ENCODE data around the gene PSMD4.

The PSMD4 gene

DNA sequence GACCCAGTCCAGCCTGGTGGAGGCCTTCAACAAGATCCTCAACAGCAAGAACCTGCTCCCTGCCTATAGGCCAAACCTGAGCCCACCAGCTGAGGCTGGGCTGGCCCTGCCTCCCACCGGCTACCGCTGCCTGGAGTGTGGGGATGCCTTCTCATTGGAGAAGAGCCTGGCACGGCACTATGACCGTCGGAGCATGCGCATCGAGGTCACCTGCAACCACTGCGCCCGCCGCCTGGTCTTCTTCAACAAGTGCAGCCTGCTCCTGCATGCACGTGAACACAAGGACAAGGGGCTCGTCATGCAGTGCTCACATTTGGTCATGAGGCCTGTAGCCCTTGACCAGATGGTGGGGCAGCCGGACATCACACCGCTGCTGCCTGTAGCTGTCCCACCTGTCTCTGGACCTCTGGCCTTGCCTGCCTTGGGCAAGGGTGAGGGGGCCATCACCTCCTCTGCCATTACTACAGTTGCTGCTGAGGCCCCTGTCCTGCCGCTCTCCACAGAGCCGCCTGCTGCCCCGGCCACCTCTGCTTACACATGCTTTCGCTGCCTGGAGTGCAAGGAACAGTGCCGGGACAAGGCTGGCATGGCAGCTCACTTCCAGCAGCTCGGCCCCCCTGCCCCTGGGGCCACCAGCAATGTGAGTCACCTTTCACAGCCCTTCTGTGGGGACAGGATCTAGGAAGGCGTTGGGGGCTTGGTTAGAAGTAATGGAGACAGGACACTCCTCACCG is 33.4 kb downstream of the PSMD4 start:
- in situ Hi-C loops (cut with MboI; ENCODE audit: low sequenced_read_pairs, unreplicated experiment), result no loop called here
- no peak for DNase-seq (ENCODE audit: low spot score)
- TF ChIP-seq, protein P1, sequence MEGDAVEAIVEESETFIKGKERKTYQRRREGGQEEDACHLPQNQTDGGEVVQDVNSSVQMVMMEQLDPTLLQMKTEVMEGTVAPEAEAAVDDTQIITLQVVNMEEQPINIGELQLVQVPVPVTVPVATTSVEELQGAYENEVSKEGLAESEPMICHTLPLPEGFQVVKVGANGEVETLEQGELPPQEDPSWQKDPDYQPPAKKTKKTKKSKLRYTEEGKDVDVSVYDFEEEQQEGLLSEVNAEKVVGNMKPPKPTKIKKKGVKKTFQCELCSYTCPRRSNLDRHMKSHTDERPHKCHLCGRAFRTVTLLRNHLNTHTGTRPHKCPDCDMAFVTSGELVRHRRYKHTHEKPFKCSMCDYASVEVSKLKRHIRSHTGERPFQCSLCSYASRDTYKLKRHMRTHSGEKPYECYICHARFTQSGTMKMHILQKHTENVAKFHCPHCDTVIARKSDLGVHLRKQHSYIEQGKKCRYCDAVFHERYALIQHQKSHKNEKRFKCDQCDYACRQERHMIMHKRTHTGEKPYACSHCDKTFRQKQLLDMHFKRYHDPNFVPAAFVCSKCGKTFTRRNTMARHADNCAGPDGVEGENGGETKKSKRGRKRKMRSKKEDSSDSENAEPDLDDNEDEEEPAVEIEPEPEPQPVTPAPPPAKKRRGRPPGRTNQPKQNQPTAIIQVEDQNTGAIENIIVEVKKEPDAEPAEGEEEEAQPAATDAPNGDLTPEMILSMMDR (IDR thresholded peaks at IDR 0.05; ENCODE audit: borderline replicate concordance, control extremely low read depth, extremely low read depth, insufficient read depth, missing control alignments), result no peak

DNA sequence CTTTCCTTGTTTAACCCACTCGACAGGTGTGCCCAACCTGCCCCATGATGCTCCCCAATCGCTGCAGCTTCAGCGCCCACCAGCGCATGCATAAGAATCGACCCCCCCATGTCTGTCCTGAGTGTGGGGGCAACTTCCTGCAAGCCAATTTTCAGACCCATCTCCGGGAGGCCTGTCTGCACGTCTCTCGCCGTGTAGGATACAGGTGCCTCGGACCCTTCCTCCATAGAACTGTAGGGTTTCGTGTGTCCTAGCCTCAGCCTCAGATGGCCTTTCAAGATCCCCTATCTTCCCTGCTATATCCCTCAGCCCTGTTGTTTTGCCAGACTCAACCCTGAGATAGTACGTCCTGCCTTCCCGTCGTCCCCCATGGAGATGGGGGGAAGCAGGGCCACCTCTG is 34.0 kb downstream of the PSMD4 start:
- in situ Hi-C loops (cut with MboI; ENCODE audit: low sequenced_read_pairs, unreplicated experiment), result no loop called here
- TF ChIP-seq, protein P1 (IDR thresholded peaks at IDR 0.05; ENCODE audit: borderline replicate concordance, control extremely low read depth, extremely low read depth, insufficient read depth, missing control alignments), result no peak
- DNase-seq (ENCODE audit: low spot score), result no peak

DNA sequence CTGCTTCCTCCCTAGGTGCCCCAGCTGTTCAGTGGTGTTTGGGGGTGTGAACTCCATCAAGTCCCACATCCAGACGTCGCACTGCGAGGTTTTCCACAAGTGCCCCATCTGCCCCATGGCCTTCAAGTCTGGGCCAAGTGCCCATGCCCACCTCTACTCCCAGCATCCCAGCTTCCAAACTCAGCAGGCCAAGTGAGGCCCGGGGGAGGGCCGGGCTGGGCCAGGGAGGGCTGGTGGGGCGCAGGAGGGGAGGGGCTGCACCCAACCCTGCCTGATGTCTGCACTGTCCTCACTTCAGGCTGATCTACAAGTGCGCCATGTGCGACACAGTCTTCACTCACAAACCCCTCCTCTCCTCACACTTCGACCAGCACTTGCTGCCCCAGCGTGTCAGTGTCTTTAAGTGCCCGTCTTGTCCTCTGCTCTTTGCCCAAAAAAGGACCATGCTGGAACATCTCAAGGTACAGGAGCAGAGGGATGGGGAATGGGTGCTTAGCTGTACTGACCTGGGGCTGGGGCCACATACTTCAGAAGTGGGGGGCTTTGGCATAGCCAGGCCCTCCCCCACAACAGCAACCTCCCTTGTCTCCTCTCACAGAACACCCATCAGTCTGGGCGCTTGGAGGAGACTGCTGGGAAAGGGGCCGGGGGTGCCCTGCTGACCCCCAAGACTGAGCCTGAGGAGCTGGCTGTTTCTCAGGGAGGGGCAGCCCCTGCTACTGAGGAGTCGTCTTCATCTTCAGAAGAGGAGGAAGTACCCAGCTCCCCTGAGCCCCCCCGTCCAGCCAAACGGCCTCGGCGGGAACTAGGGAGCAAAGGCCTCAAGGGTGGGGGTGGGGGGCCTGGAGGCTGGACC is 34.8 kb downstream of the PSMD4 start:
- in situ Hi-C loops (cut with MboI; ENCODE audit: low sequenced_read_pairs, unreplicated experiment), result no loop called here
- DNase-seq (ENCODE audit: low spot score), result no peak
- TF ChIP-seq, protein P1 (IDR thresholded peaks at IDR 0.05; ENCODE audit: borderline replicate concordance, control extremely low read depth, extremely low read depth, insufficient read depth, missing control alignments), result no peak

DNA sequence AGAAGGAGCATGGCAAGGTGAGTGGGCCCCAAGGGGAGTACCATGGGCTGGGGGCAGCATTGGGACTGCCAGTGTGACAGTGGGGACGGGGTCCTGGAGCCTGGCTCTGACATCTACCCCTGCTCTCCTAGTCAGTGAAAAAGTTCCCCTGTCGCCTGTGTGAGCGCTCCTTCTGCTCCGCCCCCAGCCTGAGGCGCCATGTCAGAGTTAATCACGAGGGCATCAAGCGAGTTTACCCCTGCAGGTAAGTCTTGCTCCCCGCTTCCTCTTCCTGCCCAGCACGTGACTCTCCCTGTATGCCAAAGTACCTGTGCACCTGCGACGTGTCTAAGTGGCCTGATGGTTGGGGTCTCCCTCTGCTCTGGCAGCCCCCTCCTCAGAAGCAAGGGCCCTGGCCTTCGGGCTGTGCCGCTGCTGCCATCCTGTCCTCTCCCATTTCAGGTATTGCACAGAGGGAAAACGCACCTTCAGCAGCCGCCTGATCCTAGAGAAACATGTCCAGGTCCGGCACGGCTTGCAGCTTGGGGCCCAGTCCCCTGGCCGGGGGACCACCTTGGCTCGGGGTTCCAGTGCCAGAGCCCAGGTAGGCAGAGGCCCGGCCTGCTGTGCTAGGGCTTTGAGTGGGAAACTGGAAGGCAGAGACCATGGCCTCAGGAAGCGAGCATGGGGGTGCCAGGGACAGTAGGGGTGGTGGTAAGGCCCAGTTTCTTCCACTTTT is 35.6 kb downstream of the PSMD4 start:
- no peak for DNase-seq (ENCODE audit: low spot score)
- in situ Hi-C loops (cut with MboI; ENCODE audit: low sequenced_read_pairs, unreplicated experiment), result no loop called here
- TF ChIP-seq, protein P1 (IDR thresholded peaks at IDR 0.05; ENCODE audit: borderline replicate concordance, control extremely low read depth, extremely low read depth, insufficient read depth, missing control alignments), result no peak

DNA sequence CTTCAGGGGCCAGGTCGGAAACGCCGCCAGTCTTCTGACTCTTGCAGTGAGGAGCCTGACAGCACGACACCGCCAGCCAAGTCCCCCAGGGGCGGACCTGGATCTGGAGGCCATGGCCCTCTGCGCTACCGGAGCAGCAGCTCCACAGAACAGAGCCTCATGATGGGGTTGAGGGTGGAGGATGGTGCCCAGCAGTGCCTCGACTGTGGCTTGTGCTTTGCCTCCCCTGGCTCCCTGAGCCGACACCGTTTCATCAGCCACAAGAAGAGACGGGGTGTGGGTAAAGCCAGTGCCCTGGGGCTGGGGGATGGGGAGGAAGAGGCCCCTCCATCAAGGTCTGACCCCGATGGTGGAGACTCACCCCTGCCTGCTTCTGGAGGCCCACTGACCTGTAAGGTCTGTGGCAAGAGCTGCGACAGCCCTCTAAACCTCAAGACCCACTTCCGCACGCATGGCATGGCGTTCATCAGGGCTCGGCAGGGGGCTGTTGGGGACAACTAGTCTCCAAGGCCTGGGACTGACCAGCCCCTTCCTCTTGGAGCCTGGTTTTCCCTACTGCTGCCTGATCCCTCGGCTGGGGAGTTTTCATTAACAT is 36.3 kb downstream of the PSMD4 start:
- in situ Hi-C loops (cut with MboI; ENCODE audit: low sequenced_read_pairs, unreplicated experiment), result no loop called here
- DNase-seq (ENCODE audit: low spot score), result no peak
- TF ChIP-seq, protein P1 (IDR thresholded peaks at IDR 0.05; ENCODE audit: borderline replicate concordance, control extremely low read depth, extremely low read depth, insufficient read depth, missing control alignments), result no peak

Measured in GM13976 (cell line).